HFFc6 (cell line): ENCODE results near the gene DYNLRB1. TPM values are rescaled to one million over a fixed set of nuclear protein-coding genes. Genes with fewer than 3 reads are reported as not detected.

Experiments
- DNase-seq: peaks from one replicate; pipeline ENCODE4 v3.0.0-alpha.2; 2018
- H3K27ac Mint-ChIP-seq: 2 replicates; pipeline ENCODE4 v1.8.0; 2020; ENCODE audit warnings: mild to moderate bottlenecking, mixed read lengths
- H3K27me3 Mint-ChIP-seq: 2 replicates; pipeline ENCODE4 v1.8.0; 2021; ENCODE audit warnings: mild to moderate bottlenecking, moderate library complexity, mixed read lengths; ENCODE audit not compliant: insufficient read depth
- H3K36me3 Mint-ChIP-seq: 2 replicates; pipeline ENCODE4 v1.8.0; 2021; ENCODE audit warnings: low read depth, mixed read lengths
- H3K4me1 Mint-ChIP-seq: 2 replicates; pipeline ENCODE4 v1.8.0; 2020; ENCODE audit warnings: low read depth, mixed read lengths
- H3K4me3 Mint-ChIP-seq: 2 replicates; pipeline ENCODE4 v1.8.0; 2020; ENCODE audit warnings: mild to moderate bottlenecking, moderate library complexity, mixed read lengths
- H3K9me3 Mint-ChIP-seq: 2 replicates; pipeline ENCODE4 v1.8.0; 2020; ENCODE audit warnings: mild to moderate bottlenecking, mixed read lengths
- total RNA-seq, 6 experiments: library from RNA; stranded (reverse); fragmentation: NEBNext Ultra II Directional; extraction: Animal tissue kit (Norgen Biotek cat#: 25700); gene quantifications; 2 replicates in 1 of 6; 3 replicates in 5 of 6; pipeline ENCODE4 v1.2.3, GENCODE V29; 2021
- TF ChIP-seq, protein P1 (sequence below): fragments of 200-600 bp; sonication (generic); IDR thresholded peaks from 2 replicates; pipeline ENCODE4 v1.5.0; 2021; ENCODE audit warnings: antibody characterized with exemption, mild to moderate bottlenecking

Gene DYNLRB1
- total RNA-seq, 6 experiments from 2014 or later, result 194 to 277 (median 223) TPM

DNA sequence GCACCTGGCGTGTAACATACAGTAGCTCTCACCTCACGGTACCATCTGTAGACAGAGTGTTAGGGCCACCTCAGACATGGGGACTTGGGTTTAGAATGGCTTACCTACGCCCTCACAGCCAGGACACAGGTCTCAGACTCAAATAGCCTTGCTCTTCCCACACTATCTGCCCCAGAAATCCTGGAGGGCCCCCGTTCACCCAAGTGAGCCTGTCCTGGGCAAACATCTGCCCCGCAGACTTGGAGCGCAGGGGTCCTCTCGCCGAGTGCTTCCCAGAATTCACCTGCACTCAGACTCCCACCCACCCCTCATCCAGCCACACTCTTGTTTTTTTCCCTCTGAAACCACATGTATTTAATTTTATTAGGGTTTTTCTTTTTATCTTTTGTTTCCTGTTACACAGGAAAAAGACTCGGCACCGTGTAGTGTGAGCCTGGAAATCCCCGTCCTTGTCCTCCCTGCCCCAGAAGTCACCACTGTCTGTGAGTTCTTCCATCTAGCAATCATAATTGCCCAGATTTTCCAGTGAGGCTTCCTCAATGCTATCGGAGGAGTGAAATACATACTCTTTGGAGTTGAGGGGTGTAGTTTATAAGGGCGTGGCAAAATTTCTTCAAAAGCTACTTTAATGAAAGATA lies 25.2 kb downstream of the DYNLRB1 start:
- Mint-ChIP-seq H3K4me1 (0 out of 2 replicates have a peak, but pooled peaks cover 5% of the 10 kb centered on the region), H3K36me3 (peaks cover 19% of the 10 kb centered on the region), H3K27ac (no peak overlapping the region), H3K4me3 (no peak overlapping the region), H3K27me3 (peaks cover 2% of the 10 kb centered on the region; the same call in 1 of the 2 replicates), H3K9me3 (no peaks in the 10 kb centered on the region)
- TF ChIP-seq, protein P1, sequence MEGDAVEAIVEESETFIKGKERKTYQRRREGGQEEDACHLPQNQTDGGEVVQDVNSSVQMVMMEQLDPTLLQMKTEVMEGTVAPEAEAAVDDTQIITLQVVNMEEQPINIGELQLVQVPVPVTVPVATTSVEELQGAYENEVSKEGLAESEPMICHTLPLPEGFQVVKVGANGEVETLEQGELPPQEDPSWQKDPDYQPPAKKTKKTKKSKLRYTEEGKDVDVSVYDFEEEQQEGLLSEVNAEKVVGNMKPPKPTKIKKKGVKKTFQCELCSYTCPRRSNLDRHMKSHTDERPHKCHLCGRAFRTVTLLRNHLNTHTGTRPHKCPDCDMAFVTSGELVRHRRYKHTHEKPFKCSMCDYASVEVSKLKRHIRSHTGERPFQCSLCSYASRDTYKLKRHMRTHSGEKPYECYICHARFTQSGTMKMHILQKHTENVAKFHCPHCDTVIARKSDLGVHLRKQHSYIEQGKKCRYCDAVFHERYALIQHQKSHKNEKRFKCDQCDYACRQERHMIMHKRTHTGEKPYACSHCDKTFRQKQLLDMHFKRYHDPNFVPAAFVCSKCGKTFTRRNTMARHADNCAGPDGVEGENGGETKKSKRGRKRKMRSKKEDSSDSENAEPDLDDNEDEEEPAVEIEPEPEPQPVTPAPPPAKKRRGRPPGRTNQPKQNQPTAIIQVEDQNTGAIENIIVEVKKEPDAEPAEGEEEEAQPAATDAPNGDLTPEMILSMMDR, result no peak
- no peak for DNase-seq

DNA sequence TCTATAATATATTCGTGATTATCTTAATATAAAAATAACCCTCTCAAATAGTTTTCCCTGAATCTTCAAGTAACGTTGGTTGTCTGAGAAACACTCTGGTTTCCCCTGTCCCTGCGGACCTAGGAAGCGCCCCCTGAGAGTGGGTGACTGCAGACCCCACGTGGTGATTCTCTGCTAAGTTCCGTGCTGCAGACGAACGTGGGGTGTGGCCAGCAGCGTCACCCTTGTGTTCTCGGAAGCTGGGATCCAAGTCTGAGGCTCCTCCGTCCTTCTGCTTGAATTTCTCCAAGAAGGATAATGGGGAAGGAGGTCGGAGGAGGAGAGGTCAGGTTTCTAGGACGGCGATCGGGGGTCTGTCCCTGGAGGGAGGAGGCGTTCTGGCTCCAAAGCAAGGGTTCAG lies 25.7 kb downstream of the DYNLRB1 start:
- TF ChIP-seq, protein P1, result no peak
- Mint-ChIP-seq H3K9me3 (no peaks in the 10 kb centered on the region), H3K27ac (no peak overlapping the region), H3K27me3 (peaks cover 2% of the 10 kb centered on the region; the same call in 1 of the 2 replicates), H3K4me1 (0 out of 2 replicates have a peak, but pooled peaks cover 5% of the 10 kb centered on the region), H3K4me3 (no peak overlapping the region), H3K36me3 (peaks cover 19% of the 10 kb centered on the region)
- DNase-seq, result no peak

GRCh38 chr20:34542439-34542838 lies 26.2 kb downstream of the DYNLRB1 start:
- Mint-ChIP-seq H3K27me3 (peaks cover 2% of the 10 kb centered on the region; the same call in 1 of the 2 replicates), H3K4me1 (0 out of 2 replicates have a peak, but pooled peaks cover 5% of the 10 kb centered on the region), H3K36me3 (peaks cover 19% of the 10 kb centered on the region), H3K9me3 (no peaks in the 10 kb centered on the region), H3K27ac (no peak overlapping the region), H3K4me3 (no peak overlapping the region)
- DNase-seq, result no peak
- TF ChIP-seq, protein P1, result no peak

- Mint-ChIP-seq H3K27me3 (peaks cover 2% of the 10 kb centered on the region), H3K9me3 (no peaks in the 10 kb centered on the region), H3K27ac (no peak overlapping the region), H3K4me1 (0 out of 2 replicates have a peak, but pooled peaks cover 3% of the 10 kb centered on the region), H3K4me3 (no peak overlapping the region), H3K36me3 (peaks cover 19% of the 10 kb centered on the region)
- TF ChIP-seq, protein P1, result no peak
- DNase-seq, result no peak
Measured at GRCh38 chr20:34543463-34544056, 27.3 kb downstream of the DYNLRB1 start.

DNA sequence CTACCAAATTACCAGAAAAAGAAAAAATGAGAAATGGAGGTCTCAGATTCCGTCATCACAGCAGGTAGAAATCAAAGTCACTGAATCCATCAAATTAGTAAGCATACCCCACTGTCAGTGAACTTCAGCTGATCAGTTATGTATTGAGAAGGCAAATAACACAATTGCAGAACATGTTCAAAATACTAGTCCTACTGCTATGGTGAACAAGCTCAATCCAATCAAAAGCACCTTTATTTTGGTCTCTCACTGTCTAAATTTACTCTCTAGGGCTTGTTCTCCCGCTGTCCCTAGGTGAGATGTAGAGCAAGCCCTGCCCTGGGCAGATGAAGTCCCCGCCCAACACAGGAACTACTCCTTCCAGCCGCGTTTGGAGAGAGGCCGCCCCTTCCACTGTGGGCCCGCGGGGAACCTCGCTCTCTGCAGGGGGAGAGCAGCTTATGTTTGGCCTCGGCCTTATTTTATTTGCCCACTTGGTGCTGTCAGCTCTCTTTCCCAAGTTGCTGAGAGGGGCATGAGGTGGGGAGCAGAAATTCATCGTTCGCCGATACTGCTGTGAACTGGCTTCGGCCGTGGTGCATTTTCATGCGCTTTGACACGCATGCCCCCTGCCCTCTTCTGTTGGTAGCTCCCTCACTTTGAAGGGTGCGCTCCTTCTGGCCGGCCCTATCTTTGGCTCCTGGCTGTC lies 28.0 kb downstream of the DYNLRB1 start:
- Mint-ChIP-seq H3K4me3 (no peak overlapping the region), H3K27ac (no peak overlapping the region), H3K9me3 (no peaks in the 10 kb centered on the region)

More for the DNA sequence above, 28.0 kb downstream of the DYNLRB1 start:
- TF ChIP-seq, protein P1, result no peak
- Mint-ChIP-seq H3K27me3 (peaks cover 2% of the 10 kb centered on the region), H3K4me1 (no peaks in the 10 kb centered on the region), H3K36me3 (peaks cover 13% of the 10 kb centered on the region)
- no peak for DNase-seq
